Measurements from ENCODE around the gene NGLY1.

NGLY1 gene

GRCh38 chr3:25783661-25784512 lies 644 bp upstream of the NGLY1 start:
- DNase-seq = peak; percentile 90

DNA sequence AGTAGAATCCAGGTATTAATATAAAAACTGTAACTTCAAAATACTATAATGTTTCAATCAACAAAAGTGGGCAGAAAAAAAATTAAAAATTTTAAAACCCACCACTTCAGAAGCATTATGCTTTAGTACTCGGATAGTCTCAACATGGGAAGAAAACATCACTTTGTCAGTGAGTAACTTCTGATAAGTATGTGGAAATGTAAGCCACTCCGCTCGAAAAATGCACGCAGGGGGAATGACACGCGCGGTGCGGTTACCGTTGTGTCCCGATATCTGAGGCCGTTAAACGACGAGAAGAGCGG lies 656 bp downstream of the NGLY1 start:
- DNase-seq = no peak

DNA sequence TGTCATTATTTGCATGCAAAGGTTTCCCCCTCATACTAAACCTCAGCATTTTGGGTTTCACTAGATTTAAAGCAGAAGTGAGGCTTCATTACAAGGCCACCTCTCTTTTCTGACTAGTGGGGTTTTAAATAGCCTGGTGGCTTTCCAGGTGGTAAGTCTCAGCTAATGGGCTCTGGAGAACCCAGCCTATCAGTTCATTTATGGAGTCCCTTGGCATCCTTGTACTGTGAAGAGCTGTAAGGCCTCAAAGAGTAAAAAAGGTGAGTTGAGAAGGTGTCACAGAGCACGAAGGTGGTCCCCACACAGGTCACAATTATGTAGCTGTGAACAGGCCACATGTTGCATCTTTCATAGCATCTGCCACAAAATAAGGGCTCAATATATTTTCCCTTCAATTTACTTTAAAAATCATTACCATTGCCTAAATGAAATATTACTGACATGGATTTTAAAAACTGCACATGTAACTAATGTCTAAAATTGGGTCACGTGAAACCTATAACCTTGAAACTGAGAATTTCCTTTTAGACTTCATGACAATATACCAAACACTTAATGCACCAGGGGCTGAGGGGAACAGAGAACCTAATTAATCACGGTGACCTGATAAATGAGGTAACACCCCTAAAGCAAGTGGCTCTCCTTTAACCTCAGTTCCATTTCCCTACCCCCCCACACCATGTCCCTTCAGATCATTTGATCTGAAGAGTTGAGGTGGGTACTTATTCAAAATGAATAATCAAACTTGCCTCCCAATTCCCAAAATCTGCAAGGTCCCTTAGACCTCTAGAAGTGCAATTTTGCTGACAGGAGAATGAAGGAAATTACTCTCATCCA lies 1.3 kb downstream of the NGLY1 start:
- no peak for DNase-seq

GRCh38 chr3:25781145-25781757 lies 2.0 kb downstream of the NGLY1 start:
- no peak for DNase-seq

GRCh38 chr3:25780618-25781017 lies 2.6 kb downstream of the NGLY1 start:
- no peak for DNase-seq

- DNase-seq = no peak
Observed at GRCh38 chr3:25775936-25776335, 7.3 kb downstream of the NGLY1 start.

DNA sequence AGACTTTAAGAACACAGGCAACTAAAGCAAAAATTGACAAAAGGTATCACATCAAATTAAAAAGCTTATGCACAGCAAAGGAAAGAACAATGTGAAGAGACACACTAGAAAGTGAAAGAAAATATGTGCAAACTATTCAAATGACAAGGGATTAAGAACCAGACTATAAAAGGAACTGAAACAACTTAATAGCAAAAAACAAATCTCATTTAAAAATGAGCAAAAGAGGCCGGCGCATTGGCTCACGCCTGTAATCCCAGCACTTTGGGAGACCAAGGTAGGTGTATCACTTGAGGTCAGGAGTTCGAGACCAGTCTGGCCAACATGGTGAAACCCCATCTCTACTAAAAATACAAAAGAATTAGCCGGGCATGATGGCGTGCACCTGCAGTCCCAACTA lies 14.4 kb downstream of the NGLY1 start:
- no peak for DNase-seq

DNA sequence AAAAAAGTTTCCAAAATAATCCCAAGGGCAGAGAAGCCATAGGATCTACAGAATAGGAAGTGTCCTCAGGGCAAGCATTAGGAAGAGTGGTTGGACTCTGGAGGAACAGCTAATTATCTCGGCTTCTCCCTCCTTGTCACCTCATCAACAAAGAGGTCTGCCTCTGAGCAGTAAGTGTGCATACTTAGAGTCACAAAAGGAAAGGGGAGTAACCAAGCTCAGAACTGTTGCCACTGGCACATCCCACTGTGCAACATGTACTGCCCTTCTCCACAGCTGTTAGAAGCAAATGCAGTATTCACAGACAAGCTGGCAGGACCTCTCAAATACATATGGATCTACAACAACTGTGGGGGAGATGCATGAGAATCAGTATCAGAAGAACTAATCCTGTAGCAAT lies 31.5 kb downstream of the NGLY1 start:
- no peak for DNase-seq

DNA sequence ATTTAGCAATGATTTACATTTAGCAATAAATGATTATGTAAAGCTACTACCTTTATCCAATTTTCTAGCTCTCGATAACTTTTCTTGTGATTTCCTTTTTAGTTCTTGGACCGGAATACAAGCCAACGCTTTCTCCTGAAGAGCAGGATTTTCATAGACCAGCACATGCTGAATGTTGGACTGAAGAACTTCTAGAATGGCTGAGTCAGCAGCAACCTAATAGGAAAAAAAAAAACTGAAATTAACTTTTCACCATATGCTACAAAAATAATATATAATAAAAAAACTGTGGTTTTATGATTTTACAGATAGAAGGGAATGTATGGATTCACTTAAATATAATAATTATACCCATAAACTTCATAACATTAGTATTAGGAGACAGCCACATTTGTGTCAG lies 32.2 kb downstream of the NGLY1 start:
- DNase-seq = no peak

DNA sequence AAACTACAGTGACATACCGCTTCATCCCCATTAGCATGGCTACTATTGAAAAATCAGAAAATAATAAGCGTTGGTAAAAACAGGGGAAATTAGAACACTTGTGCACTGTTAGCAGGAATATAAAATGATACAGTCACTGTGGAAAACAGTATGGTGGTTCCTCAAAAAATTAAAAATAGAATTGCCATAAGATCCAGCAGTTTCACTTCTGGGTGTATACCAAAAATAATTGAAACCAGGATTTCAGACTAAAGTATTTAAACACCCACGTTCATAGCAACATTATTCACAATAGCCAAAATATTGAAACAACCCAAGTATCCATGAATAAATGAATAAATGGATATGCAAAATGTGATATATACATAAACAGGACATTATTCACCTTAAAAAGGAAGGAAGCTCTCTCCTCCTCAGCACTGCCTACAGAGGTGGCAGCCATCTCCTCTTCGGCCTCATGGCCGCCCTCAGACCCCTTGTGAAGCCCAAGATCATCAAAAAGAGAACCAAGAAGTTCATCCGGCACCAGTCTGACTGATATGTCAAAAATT lies 34.1 kb downstream of the NGLY1 start:
- no peak for DNase-seq

GRCh38 chr3:25748189-25748588 lies 35.1 kb downstream of the NGLY1 start:
- no peak for DNase-seq

- no peak for DNase-seq
Observed at GRCh38 chr3:25747033-25747432, 36.2 kb downstream of the NGLY1 start.

DNA sequence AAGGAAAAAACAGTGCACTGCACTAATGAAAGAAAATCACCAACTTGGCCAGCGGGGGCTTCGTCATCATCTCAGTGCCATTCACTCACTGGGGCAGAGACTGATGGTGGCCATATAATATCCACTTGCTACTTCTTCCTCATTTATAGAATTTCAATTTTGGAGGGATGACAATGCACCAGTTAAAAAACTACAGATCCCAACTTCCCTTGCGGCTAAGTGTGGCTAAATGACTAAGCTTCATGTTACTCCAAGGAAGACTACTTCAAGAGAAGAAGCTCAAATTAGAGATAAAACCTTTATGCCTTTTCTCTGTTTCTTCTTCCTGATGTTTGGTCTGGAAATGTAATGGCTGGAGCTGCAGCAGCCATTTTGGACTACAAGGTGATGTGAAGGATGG lies 38.8 kb downstream of the NGLY1 start:
- DNase-seq = no peak

DNA sequence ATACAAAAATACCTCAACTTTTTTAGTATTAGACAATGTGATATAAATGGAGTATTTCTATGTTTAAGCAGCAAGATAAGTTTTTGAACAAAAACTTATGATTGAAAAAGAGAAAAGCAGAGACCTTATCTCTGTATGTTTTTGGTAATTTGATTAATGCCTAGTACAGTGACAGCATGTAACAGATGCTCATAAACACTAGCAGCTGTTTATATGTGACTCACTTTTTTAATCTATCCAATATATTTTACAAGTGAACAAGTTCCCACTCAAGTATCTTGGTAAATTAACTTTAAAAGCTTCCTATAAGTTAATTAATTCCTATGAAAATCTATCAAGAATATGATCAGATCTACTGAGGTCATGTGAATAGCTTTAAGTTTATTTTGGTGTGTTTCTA lies 55.1 kb downstream of the NGLY1 start:
- no peak for DNase-seq

- DNase-seq = no peak
Observed at GRCh38 chr3:25727316-25727715, 55.9 kb downstream of the NGLY1 start.

GRCh38 chr3:25725810-25726209 lies 57.4 kb downstream of the NGLY1 start:
- no peak for DNase-seq

DNA sequence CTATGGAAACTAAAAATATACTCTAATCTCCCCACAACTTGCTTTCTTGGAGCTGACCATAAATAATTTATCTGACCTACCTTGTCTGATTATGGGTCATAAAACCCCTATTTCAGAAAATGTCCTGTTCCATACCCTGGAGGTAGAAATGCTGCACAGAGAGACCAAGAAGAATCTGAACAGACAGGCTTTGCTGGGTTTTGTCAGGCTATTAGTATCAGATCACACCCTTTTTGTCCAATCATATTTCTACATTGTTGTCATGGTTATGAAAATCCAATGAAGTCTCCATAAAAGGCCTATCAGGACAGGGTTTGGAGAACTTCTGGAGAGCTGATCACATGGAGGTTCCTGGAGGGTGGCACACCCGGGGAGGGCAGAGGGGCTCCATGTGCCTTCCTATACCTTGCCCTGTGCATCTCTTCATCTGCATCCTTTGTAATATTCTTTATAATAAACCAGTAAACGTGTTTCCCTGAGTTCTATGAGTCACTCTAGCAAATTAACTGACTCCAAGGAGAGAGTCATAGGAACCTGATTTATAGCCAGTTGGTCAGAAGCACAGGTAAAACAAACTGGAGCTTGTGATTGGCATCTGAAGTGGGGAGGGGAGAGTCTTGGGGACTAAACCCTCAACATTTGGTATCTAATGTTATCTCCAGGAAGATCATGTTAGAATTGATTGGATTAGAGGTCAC lies 58.1 kb downstream of the NGLY1 start:
- no peak for DNase-seq

DNA sequence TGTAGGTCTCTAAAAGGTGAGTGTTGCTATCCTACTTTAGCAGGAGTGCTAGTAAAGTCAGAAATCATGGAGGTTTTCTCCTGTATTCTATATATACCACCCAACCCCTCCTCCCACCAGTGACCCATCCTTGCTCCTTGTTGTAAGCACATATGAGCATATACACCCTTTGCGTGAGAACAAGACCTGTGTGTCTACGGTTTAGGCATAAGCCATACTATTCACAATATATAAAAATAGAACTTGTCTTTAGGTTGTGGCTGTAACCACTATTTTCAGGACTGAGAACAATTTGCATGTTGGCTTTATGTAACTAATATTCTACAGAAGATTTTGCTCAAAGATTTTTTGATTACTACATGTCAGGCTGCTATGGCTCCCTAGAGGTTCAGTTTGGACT lies 59.4 kb downstream of the NGLY1 start:
- no peak for DNase-seq

DNA sequence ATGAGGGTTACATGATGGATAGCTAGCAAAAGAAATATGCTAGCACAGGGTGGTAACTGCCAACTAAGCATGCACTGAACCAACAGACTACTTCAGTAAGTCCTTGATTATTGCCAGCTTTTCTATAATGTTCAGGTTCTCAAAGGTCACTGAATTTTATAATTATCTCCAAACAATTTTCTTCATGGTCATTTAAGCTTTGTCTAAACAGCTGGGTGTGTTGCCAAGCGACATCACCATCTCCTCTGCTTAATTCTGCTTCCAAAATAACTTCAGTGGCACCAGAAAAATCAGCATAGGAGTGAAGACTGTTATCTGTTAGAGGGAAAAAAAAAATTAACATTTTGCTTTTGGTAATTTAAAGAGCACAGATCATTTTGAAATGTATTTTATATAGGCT lies 63.9 kb downstream of the NGLY1 start:
- DNase-seq = peak; percentile 11

DNA sequence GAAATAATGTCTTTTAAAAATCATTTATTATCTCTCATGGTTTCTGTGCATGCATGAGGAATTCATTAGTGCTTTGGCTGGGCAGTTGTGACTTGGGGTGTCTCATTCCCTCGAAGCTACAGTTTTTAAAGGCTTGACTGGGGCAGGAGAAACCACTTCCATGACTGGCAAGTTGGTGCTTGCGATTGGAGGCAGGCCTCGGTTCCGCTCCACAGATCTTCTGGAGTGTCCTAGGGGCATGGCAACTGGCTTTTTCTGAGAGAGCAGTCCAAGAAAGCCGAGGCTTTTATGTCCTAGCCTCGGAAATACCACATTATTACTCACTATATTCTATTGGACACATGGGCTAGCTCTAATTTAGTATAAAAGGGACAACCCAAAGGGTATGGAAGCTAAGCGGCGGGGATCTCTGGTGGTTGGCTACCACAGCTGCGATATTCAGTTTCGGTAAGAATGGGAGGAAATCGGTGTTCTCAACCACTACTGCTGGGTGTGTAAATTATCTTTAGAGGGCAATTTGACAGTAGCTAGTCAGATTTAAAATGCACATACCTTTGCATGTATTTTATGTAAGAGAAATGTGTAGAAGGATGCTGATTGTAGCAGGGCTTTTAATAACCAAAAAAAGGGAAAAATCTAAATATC lies 69.8 kb downstream of the NGLY1 start:
- no peak for DNase-seq

DNA sequence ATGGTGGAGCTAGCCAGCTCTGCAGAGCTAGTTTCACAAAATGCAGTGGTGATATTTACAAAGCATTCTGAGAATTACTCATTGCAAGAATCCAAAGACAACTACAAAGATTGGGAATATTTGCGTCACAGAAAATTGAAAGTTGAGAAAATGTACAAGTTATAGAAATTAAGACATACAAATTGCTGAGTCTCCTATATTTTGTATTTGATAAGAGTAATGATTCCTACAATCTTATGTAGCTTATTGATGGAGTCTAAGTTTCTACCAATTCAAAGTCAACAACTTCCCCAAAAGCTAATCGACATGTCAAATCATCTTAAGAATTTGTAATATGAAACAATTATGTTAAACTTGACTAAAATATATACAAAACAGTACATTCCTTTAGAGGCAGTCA lies 72.2 kb downstream of the NGLY1 start:
- no peak for DNase-seq

DNA sequence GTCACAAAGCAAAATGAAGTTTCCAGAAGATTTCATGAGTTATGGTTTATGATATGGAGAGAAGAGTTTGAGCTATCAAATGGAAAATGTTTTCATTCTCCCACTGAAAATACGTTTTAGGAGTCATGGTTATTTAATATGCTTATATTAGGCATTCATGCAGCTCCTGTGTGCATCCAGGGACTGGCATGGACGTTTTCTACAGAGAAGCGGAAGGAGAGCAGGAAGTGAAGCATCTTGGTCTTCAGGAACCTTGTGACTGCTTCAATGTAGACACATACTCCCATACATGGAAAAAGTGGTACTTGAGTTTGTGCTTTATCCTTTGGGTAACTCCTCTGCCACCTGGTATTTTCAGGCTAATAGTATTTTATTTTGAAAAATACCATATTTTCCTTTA lies 75.2 kb downstream of the NGLY1 start:
- no peak for DNase-seq

Measured in eye (tissue), 1 donor.